Measurements from ENCODE around the gene GRIN2A.

GRIN2A gene

DNA sequence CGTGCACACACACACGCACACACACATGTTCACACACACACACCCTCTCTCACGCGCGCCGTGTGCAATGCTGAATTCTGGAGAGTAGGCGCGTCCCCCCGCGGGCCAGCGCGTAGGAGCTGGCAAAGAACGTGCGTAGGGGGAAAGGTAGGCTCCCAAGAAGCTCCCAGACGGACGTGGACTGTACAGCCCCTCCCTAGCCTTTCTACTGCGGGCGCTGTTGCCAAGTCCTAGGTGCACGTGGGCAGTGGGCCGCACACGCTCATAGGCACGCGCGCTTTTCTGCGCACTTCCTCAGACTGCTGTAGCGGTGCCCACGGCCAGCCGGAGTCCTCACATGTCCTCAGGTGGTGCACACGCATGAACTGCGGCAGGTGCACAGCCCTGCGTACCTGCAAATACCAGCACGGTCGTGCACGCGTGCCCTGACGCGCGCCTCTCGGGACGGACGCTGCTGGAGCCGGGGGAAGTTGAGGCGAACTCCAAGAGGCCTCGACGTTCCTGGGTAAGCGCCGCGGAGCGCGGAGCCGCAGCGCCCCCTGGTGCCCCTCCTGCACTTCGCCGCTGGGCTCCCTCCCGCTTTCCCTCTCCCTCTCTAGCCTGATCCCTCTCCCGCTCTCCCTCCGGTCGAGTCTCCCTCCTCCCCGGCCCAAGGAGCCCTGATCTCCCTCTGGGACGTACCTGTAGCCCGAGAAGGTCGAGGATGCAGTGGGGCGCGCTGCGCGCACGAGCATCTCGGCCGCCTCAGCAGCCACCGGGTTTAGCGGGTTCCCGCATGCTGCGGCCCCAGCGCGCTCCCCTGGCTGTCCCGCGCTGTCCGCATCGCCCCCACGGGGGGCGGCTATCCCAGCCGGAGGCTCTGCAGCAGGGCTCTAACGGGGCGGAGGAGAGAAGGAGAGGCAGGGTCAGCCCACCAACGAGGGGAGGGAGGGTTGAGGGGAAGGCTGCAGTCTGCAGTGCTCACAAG is 749 bp downstream of the GRIN2A start:
- DNase-seq, result no peak

DNA sequence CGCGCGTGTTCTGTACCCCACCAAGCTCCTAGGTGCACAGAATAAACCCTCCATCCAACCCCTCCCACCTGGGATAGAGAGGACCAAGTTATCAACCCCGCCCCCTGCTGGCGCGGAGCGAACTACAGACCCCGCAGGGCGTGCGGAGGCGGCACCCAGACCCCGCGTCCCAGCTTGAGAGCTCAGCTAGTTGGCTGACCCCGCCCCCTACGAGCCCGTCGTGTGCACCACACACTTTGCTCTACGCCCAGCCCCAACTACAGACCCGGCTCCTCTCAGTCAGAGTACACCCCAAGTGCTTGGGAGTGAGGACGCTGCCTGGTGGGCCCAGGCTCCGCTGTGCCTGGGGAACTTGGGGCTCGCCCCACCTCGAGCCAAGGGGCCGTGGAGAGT is 1.5 kb downstream of the GRIN2A start:
- DNase-seq, result no peak

DNA sequence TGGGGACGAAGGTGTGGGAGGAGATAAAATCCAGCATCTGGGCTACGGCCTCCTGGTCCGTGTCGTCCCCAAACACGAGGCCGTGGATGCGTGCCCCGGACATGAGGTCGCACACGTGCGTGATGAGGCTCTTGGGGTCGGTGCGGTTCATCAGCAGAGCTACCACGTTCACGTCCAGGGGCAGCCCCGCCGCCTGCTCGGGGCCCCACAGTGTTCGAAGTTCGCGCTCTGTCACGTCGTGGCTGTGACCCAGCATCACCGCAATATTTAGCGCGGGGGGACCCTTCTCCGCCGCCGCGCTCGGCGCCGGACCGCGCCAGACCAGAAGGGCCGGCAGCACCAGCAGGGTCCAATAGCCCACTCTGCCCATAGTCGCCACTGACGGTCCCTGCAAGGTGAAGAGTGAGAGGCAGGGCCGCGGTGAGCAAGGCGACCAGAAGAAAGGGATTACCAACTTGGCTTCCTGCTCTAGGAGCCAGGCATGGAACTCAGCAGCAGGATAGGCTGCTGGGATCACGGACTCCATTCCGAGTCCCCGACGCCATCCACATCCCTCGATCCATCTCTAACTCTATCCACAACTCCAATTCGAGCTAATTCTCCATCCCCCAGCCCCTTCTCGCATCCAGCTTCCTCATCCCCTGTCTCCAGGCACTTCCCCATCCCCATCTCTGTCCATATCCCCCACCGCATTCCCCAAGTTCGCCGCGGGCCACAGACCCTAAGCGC is 2.0 kb downstream of the GRIN2A start:
- DNase-seq, result no peak

DNA sequence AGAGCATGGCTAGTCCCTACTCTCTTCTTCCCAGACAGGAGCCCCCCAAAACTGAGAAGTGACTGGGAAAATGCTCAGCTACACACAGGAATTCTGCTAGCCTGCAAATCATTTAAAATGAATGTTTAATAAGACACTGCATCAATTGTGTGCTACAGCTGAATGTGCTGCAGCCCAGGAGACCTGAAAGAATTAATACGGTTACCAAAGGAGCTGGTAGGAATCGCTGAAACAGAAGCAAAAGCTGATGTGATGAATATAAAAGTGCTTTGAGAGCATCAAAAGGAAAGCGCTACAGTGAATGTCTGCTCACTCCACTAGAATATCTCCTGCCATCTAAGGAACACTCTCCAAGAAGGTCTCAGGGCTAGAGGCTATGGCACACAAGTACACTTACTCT is 3.7 kb downstream of the GRIN2A start:
- DNase-seq, result no peak

DNA sequence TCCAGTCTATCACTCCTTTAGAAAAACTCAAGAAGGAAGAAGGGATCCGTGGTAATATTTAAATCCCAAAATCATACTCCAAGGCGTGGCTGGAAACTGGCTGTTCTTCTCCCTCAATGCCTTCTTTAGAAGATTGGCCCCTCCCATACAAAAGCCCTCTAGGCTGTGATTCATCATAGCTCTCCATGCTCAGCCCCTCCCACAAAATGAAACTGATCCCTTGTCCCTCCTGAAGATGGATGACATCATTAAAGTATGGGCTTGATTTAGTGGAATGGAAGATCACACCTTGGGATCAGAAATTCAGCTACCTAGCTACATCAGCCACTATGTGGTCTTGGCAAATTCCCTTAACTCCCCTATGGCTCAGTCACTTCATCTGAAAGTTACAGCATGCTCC is 4.1 kb downstream of the GRIN2A start:
- no peak for DNase-seq

DNA sequence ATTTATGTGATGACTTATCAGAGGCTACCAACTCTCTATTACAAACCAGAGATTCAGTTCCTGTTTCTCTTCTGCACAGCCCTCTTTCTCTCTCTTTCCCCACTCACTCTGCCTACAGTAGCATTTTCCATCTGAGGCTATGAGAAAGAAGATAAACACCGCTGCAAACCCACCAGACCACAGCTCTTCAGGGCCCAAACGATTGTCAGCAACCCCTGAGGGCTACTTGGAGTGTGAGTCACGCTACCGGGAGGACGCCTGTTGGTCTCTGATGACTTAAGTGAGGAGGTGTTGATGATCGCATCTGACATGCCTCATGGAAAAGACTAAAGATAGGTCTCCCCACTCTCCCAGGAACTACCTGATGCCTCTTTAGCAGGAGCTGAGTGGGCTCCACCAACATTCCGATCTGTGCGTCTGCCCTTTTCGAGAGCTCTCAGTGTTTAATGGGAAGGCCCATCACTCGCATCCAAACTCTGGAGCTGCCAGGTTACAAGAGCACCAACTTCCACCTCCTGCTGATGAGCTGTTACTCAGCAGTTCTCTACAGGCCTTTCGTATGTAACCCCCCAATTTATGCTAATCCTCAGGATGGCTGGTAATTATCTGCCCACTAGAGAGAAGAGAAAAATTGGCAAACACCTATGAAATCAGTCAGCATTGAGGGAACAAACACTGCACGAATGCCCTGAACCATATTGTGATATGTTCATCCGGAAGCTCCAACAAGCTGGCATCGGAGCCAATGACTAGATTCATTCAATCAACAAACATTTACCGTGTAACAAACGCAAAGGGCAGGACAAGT is 9.2 kb downstream of the GRIN2A start:
- DNase-seq, result no peak

DNA sequence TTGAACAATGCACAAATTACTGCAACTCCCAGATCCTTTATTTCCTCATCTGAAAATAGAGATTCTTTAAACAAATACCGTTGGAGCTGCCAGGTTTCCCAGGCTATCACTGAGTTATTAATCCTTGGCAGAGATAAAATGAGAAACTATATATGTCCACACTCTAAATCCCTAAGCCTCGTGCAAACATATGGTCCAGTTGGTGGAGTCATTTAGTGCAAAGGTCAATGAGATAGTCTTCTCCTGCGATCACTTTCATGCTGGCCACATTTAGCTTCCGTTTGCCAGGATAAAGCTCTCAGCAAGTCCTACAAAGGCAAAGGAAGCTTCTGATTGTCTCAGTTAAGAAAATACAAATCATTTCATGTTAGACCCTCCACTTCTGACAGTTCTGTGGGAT is 11.0 kb downstream of the GRIN2A start:
- DNase-seq, result no peak

DNA sequence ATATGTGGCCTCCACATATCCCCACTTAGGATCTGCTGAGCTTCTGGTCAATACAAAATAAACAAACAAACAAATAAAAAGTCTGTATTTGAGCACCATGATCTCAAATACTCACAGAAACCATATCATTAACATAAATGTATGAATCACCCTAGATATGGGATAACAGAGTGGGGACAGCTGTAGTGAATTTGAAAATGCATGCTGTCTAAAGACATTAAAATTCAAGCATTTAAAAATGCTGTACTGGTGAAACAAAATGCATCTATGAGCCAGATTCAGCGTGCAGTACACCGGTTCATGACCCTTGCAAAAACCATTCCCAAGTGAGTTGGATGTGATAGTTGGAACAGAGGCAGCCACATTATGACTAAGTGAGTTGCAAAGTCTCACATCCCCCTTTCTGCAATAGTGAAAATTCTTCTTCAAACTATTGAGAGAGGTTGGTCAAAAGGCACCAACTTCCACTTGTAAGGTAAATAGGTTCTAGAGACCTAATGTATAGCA is 12.3 kb downstream of the GRIN2A start:
- DNase-seq, result no peak

DNA sequence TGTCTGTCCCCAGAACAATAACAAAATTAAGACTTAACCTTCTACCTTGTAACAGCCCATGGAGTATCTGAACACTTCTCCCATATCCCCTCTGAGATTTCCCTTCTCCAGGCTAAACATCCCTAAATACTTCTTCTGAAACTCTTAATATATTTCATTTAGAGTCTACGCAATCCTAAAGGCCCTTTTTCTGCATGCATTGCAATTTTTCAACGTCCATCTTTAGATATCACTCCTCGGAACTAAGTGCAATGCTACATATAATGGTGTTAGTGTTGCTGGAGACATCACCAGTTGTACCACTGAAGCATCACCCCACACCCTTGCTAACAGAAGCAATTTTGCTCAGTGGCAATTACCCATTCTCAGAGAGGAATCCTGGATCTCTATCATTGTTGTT is 13.2 kb downstream of the GRIN2A start:
- DNase-seq, result no peak

DNA sequence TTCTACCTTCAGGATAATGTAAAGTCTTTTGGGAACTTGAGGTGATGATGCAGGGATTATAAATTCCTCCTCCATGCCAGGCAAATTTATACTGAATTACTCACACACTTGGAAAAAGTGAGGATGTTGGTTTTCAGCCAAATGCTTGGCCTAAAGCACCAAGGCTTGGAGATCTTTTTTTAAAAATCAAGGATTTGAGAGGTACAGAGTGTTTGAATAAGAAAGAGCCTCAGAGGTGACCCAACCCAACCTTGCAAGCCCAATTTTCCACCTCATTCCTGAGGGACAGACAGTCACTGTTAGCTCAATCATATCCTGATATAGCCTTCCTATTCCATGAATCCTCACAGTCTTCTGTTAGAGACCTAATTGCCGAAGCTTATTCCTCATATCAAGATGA is 14.0 kb downstream of the GRIN2A start:
- DNase-seq, result no peak

DNA sequence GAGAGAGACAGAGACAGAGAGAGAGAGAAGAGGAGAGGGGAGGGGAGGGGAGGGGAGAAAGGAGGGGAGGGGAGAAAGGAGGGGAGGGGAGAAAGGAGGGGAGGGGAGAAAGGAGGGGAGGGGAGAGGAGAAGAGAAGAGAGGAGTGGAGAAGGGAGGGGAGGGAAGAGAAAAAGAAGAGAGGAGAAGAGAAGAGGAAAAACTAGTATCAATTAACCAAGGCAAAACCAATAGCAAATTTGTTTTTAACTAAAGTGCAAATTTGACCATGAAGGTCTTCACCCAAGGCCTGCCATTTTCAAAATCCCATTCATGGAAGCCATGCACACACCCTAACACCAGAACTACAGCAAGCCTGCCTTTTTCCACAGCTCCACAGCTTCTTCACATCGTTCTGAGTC is 16.6 kb downstream of the GRIN2A start:
- DNase-seq, result no peak

DNA sequence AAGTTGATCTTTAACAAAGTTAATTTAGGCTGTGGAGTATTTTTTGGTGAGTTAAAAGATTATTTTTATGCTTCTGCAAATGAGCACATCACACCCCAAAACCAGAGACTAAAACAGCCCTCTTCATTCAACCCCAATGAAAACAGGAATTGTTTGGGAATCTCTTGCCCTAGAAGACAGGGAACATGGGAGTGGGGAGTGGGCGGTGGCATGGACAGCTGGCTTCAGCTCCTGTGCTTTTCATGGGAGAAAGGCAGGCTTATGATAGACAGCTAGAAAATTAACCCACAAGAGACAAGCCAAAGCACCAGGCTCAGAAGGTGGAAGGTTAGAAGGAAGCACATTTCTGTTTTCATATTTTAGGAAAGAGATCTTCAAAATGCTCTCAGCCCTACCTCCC is 19.2 kb downstream of the GRIN2A start:
- no peak for DNase-seq

DNA sequence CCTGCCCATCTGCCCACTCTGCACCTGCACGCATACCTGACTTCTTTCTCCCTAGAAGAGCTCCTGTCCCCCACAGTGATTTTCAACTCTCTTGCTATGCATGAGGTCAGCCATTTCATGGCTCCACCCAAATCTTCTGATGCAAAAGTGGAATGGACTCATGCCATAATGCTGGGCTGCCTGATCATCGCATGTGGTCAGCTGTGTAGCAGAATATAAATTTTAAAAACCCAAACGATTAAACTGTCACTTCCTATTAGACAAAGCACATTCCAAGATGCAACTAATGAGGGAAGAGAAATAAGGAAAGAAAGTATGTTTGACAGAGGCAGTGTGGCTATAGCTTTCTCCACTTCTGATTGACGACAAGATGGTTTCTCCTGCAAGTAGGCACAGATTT is 26.1 kb downstream of the GRIN2A start:
- DNase-seq, result no peak

DNA sequence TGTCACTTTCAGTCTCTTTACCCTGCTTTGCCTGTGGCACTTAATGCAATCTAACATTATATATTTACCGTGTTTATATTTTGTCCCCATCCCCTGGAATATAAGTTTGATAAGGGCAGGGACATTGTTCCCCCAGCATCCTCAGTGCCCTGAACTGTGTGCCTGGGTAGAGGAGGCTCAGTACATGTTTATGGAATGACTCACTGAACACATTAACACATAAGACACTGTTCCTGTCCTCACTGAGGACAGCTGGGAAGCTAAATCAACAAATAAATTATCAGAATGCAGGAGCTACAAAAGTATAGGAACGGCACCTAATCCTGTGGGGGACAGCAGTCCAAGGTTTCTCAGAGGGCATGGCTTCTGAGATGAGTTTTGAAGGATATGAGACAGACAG is 27.8 kb downstream of the GRIN2A start:
- DNase-seq, result no peak

DNA sequence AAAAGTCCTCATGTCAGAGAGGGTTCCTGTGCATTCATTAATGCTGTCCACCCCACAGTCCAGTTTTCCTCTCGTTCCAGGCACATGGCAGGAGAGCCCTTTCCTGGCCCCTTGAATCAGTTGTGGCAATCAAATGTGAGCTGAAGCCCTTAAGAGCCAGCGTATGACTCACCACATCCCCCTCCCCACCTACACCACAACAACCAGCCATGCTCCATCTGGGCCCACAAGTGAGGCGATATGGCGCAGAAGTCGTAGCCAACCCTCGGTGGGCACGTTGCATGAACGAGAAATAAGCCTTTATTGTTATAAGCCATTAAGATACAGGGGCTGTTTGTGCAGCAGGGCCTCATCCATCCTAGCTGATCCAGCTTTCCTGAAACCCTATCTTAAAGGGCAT is 28.2 kb downstream of the GRIN2A start:
- no peak for DNase-seq

DNA sequence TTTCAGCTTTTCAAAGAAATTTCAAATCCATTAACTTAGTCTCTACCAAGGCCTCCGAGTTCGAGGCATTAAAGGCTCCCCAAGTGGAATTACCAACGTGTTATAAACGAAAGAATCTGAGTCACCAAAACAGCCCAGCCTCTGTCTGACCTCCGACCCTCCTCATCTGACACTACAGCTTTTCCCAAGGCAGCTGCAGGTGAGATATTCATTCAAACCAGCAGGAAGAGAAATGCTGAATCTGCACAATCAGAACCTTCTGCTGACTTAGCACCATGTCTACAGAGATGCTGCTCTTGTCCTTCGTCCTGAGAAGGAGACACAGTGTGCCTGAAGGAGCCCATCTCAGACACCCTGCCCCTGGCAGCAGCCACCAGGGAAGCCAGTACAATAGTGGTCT is 30.5 kb downstream of the GRIN2A start:
- no peak for DNase-seq

DNA sequence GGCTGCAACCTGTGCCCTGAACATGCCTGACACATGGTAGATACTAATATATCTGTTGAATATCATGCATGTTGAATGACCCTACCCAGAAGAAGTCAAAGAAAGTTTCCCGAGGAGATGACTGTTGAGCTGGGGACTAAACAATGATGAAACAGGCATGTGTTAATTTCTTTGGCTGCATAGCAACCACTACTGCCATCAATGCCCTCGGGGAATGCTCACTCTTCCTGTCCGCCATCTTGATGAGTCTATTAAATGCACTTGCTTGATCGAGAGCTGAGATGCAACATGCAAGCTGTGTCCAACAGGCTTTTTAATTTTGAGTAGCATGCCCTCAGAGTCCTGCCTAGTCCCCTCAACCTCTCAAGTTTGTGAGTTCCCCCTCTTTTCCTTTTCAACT is 31.3 kb downstream of the GRIN2A start:
- no peak for DNase-seq

DNA sequence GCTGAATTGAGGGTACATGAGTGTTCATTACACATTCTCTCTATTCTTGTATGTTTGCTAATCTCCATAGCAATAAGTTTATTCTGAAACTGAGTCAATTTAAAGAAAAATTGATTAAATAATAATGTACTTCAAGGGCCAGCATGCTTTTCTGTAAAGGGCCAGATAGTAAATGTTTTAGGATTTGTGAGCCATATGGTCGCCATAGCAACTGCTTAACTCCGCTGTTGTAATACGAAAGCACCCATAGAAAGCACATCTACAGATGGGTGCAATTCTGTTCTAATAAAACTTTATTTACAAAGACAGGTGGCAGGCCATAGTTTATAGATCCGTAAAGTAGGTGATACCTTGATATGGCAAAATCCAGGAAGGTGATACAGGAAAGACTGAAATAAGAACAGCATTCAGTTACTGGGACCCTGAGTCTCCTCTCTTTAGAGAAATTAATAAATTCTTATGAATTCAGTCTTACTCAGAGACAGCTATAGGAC is 36.6 kb downstream of the GRIN2A start:
- DNase-seq, result no peak

DNA sequence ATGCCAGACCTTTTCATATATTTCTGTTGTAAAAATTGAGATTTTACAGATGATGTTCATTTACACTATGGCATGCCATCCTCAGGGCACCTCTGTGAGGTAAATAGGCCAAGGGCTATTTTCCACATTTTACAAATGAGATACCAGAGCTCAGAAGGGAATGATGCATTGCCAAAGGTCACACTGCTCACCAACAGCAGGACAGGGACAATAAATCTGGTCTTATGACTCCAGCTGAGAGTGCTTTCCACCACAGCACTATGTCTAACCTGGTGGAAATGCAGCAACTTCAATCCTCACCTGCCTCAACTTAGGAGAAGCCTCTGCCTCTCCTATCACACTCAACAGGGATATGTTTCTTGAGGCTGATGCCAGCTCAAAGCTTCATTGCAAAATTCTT is 40.6 kb downstream of the GRIN2A start:
- DNase-seq, result no peak

DNA sequence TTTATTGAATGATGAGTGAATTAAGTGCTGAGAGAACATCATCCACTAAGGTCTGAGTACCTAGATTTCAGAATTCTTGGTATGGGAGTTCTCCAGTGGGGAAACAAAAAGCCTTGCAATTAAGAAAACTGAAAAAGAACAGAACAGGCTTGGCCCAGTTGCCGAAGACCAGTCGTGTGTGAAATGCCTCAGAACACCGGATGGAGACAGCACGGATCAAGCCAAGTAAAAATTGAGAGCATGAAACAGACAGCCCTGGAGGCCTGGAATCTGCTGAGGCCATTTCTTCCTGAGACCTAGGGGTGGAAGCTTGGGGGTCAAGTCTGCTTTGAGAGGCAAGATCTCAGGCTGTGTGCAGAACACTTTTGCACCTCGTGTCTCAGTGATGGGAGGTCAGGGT is 43.3 kb downstream of the GRIN2A start:
- no peak for DNase-seq

DNA sequence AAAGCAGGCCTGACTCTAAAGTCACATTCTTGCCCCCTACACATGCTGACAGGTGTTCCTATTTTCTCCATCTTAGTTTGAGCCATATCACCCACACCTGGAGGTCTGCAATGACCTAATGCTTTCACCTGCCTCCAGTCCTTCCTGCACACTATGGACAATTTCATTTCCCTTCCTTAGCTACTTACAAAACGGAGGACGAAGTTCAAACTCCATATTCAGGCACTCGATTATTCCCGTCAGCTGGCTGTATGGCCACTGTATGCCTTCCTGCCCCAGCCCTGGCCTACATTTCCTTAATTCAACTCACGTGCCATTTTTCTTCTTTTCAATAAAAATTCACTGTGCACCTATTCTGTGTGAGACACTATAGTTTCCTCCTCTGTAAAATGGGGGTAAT is 44.9 kb downstream of the GRIN2A start:
- no peak for DNase-seq

DNA sequence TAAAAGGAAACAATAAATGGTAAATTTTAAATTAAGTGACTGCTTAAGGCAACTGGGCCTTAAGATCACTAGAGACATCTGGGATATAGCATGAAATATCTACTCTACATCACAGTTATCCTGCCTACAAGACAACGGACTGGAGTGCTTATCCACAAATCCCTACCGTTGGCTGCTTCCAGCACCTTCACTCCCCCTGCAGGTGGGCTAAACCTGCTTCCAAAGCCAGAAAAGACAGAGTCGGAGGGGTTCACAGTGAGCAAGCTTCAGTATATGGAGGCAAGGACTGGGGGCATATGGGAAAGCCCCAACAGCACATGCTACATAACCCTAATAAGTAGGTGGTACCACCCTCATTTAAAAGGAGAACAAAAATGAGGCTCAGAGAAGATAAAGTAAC is 45.3 kb downstream of the GRIN2A start:
- no peak for DNase-seq

DNA sequence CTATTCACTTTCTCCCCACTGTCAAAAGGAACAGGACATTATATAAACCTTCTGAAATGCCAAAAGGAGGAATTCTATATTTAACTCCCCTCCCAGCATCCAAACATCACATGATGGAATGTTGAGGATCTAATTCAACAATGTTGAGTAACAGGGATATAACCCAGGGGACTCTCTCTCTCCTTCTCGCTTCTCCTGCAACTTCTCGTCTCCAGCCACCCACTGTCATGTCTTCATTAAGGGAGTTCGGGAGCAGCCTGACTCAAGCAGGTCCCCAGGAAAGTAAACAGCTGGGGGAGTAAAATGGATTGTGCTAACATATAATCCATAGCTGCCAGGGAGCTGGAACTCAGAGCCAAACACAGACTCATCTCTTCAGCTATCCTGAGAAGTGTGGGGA is 51.7 kb downstream of the GRIN2A start:
- no peak for DNase-seq
